ENCODE data around the gene DEFB124.

DNA sequence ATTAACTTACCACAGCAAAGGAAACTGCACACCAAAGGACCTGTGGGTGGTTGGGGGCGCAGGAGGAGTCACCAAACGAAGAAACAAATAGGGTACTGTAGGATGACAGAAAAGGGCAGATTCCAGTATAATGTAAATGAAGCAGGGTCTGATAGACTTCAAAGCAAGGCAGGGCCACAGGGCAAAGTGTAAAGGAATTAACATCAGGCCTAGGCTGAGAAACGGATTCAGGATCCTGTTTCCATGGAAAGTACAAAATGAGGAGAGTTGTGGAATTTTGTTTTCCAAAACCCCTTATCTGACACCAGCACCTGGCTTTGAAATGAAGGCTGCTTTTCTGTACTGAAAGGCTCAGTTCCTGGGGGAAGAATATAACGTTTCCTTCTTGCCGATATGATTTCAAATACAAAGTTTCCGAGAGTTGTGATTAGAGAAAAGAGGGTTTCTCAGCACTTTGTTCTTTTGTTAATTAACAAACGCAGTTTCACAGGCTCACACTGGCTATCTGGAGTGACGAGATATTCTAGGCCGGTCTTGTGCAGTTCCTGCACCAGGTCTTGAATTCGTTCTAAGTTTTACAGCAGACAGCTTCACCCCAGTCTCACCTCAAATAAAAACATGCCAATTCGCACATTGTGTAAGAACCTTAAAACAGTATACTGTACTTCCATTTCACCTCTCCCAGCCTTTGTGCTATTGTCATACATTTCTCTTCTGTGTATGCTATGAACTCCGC is 28.7 kb downstream of the DEFB124 start:
- TF ChIP-seq RAD21 (IDR thresholded peaks at IDR 0.05 in 1 of 2, conservative IDR thresholded peaks at IDR 0.05 in 1 of 2; ENCODE audit: low read depth in 2 of 2, low read length in 2 of 2) (no peak), TEAD4 (IDR thresholded peaks at IDR 0.05; ENCODE audit: low read depth, low read length) (no peak), JUN (IDR thresholded peaks at IDR 0.05; ENCODE audit: low read depth, low read length) (no peak), POLR2A (IDR thresholded peaks at IDR 0.05; ENCODE audit: control extremely low read depth in 1 of 2, low read depth in 2 of 2, low read length in 2 of 2) (no peak), EGR1 (IDR thresholded peaks at IDR 0.05; ENCODE audit: borderline replicate concordance, low read depth, low read length) (no peak), CTCF (IDR thresholded peaks at IDR 0.05; ENCODE audit: control extremely low read depth in 1 of 3, insufficient read depth in 1 of 3, low read depth in 1 of 3, low read length in 3 of 3) (no peak), E2F6 (IDR thresholded peaks at IDR 0.05) (no peak)
